T-helper 1 cell treated with Interleukin-12 subunit alpha and Interleukin-12 subunit beta and Interleukin-4 antibody, amounts not matched to agents 30 μg/mL and 1 μg/mL, for 36 hours (primary cell): ENCODE results near the gene CADM4.
"Not testable (repeated sequence)": the region's sequence is repeated elsewhere in the genome, so short reads cannot be mapped to it uniquely, and the experiment has no call there.

Experiments used
- H3K27ac Mint-ChIP-seq: one replicate; pipeline ENCODE4 v1.8.0; 2021; ENCODE audit warnings: mild to moderate bottlenecking, mixed read lengths
- H3K27me3 Mint-ChIP-seq: one replicate; pipeline ENCODE4 v1.8.0; 2021; ENCODE audit warnings: low read depth, mixed read lengths
- H3K36me3 Mint-ChIP-seq: one replicate; pipeline ENCODE4 v1.8.0; 2021; ENCODE audit warnings: low read depth, mixed read lengths
- H3K4me1 Mint-ChIP-seq: one replicate; pipeline ENCODE4 v1.8.0; 2021; ENCODE audit warnings: low read depth, mixed read lengths
- H3K4me3 Mint-ChIP-seq: one replicate; pipeline ENCODE4 v1.8.0; 2021; ENCODE audit warnings: mild to moderate bottlenecking, moderate library complexity, mixed read lengths
- H3K9me3 Mint-ChIP-seq: one replicate; pipeline ENCODE4 v1.8.0; 2021; ENCODE audit warnings: mixed read lengths

Gene CADM4

DNA sequence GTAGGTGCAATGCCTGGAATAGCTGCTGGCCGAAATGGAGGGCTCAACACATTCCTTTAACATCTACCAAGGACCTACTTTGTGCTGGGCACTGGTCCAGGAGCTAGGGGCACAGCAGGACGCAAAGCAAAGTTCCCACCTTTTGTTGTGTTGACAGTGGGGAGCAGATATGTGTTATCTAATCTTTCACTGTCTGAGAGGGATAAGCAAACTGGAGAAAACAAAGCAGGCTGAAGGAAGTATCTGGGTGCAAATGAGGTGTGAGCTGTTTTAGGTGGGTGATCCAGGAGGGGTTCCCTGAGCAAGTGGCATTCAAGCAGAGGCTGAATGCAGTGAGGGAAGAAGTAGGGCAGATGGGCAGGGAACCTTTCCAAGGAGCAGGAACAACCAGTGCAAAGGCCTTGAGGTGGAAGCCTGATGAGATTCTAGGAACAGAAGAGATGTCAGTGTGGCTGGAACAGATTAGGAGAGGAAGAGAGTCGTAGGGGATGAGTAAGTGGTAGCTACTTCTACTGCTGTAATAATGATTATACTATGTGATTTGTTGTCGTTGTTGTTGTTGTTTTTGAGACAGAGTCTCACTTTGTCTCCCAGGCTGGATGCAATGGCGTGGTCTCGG, 32.5 kb upstream of the CADM4 start:
- Mint-ChIP-seq H3K4me3 (no peak overlapping the region), H3K27ac (no peak overlapping the region), H3K4me1 (peaks cover 35% of the 10 kb centered on the region), H3K36me3 (peaks cover 11% of the 10 kb centered on the region), H3K9me3 (no peaks in the 10 kb centered on the region), H3K27me3 (peaks cover 6% of the 10 kb centered on the region)

DNA sequence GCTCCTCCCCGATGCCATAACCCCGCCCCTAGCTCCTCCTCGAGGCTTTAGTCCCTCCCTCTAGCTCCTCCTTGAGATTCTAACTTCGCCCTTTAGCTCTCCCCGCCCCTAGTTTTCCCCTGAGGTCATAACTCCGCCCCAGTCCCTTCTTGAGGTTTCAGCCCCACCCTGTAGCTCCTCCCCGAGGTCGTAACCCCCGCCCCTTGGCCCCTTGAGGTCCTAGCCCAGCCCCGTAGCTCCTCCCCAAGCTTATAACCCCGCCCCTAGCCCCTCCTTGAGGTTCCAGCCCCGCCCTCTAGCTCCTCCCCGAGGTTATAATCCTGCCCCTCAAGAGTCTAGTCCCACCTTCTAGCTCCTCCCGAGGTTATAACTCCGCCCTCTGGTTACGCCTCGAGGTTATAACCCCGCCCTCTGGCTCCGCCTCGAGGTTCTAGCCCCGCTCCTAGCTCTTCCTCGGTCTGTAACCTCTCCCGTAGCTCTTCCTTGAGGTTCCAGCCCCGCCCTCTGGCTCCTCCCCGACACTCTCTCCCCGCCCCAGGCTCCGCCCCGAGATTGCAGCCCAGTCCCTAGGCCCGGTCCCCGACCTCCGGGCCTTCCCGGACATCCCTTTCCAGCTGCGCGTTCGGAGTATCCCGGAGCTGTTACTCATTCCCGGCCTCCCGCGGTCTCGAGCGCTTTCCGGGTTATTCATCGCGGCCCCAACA, 28.9 kb upstream of the CADM4 start:
- Mint-ChIP-seq H3K4me3 (peak overlapping the region; percentile 91), H3K36me3 (peaks cover 30% of the 10 kb centered on the region), H3K27ac (peak overlapping the region; percentile 86), H3K27me3 (peaks cover 6% of the 10 kb centered on the region), H3K4me1 (peaks cover 40% of the 10 kb centered on the region), H3K9me3 (no peaks in the 10 kb centered on the region)

- Mint-ChIP-seq H3K4me1 (peaks cover 40% of the 10 kb centered on the region), H3K9me3 (no peaks in the 10 kb centered on the region), H3K36me3 (peaks cover 30% of the 10 kb centered on the region), H3K27me3 (peaks cover 6% of the 10 kb centered on the region), H3K27ac (peak overlapping the region; percentile 86), H3K4me3 (peak overlapping the region; percentile 91)
Measured at GRCh38 chr19:43667876-43668405, 28.3 kb upstream of the CADM4 start.

DNA sequence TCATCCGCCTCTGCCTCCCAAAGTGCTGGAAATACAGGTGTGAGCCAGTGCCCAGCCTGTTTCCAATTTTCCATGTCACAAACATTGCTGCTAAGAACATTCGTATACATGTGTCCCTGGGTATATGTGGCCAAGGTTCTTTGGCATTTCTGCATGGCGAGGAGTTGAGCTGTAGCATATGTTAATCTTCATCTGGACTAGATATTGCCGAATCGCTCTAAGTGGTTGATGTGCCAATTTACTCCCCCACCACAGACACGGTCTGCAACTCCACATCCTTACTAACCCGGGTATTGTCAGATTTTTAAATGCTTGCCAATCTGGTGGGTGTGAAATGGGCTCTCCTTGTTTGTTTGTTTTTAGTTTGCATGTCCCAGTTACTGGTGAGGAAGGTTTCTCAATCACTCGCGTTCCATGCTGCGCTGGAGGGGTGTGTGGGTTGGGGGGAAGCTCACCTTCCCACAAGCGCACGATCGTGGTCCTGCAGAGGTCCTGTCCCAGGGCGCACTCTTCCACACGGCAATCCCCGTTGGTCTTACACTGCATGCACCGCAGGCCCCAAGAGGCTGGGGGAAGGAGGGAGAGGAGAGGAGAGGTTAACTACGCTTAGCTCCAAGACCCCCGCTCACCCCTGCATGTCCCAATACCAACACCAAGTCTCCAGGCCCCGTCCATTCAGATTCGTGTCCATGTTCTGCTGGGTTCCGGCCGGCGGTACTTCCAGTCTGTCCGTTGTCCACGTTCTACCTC, 27.7 kb upstream of the CADM4 start:
- H3K4me3 Mint-ChIP-seq: peak overlapping the region; percentile 91
- H3K4me1 Mint-ChIP-seq: peaks cover 40% of the 10 kb centered on the region

DNA sequence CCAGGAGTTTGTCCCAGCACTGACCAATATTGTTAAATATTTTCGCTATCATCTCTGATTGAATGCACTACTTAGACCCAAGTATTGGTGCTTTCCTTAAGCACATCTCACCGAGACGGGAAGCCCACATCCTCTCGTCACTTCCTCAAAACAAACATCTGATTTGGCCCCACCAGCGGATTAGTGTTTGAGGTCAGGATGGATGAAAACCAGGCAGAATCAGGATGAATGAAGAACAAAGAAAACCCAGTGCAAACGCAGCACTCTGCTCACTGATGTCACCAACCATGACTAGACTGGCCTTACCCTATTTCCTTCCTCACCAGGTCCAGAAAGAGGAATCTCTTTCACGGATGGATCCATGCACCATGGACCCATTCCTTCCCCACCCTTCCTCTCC, 24.4 kb upstream of the CADM4 start:
- Mint-ChIP-seq H3K36me3 (peaks cover 53% of the 10 kb centered on the region), H3K27ac (peak overlapping the region; percentile 71), H3K27me3 (no peaks in the 10 kb centered on the region), H3K4me1 (peaks cover 30% of the 10 kb centered on the region), H3K4me3 (peak overlapping the region; percentile 53), H3K9me3 (no peaks in the 10 kb centered on the region)

More for the DNA sequence above, 27.7 kb upstream of the CADM4 start:
- H3K27ac Mint-ChIP-seq: no peak overlapping the region
- H3K36me3 Mint-ChIP-seq: peaks cover 36% of the 10 kb centered on the region
- no peaks in the 10 kb centered on the region for H3K9me3 Mint-ChIP-seq
- peaks cover 5% of the 10 kb centered on the region for H3K27me3 Mint-ChIP-seq

- Mint-ChIP-seq H3K9me3 (no peaks in the 10 kb centered on the region), H3K27ac (no peak overlapping the region), H3K27me3 (no peaks in the 10 kb centered on the region), H3K4me1 (peaks cover 19% of the 10 kb centered on the region), H3K36me3 (peaks cover 56% of the 10 kb centered on the region), H3K4me3 (no peak overlapping the region)
Measured at GRCh38 chr19:43662487-43662886, 22.8 kb upstream of the CADM4 start.

DNA sequence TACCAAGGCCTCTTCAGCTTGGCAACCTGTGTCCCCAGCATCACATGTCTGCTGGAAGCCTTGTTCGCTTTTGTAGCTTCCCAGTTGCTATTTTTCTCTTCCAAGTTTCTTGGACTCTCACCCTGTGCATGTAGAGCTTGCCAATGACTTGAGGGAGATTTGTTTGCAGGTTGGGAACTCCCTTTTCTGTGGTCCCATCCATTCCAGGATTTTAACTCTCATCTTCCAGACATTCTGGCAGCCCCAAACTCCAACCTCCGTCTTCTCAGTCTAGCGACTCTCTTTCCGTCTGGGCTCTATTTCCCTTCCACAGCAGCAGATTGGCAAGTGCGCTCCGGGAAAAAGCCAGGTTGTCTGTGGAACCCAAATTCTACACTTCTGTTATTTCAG, 21.3 kb upstream of the CADM4 start:
- Mint-ChIP-seq H3K36me3 (peaks cover 56% of the 10 kb centered on the region), H3K27ac (no peak overlapping the region), H3K27me3 (no peaks in the 10 kb centered on the region), H3K4me1 (peaks cover 16% of the 10 kb centered on the region), H3K4me3 (no peak overlapping the region), H3K9me3 (no peaks in the 10 kb centered on the region)

- Mint-ChIP-seq H3K27ac (no peak overlapping the region), H3K4me1 (peaks cover 16% of the 10 kb centered on the region), H3K4me3 (no peak overlapping the region), H3K9me3 (no peaks in the 10 kb centered on the region), H3K27me3 (no peaks in the 10 kb centered on the region), H3K36me3 (peaks cover 61% of the 10 kb centered on the region)
Measured at GRCh38 chr19:43660301-43660970, 20.8 kb upstream of the CADM4 start.

DNA sequence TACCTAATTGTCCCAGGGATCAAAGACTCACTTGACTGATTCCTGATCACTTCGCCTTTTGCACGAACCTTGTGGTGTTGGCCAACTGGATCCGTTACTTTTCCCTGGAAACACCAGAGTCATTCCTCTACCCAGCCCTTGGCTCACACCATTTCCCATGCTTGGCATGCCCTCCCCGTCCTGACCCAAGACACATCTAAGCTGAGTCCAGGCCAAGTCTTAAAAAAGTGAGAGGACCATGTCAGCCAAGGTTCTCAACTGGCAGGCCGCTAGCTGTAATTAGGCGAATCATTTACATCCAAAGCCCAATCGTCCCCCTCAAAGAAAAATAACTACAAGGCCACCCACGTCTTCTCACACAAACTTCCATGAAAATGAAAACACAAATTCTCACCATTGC, 18.8 kb upstream of the CADM4 start:
- Mint-ChIP-seq H3K27ac (no peak overlapping the region), H3K36me3 (peaks cover 55% of the 10 kb centered on the region)

DNA sequence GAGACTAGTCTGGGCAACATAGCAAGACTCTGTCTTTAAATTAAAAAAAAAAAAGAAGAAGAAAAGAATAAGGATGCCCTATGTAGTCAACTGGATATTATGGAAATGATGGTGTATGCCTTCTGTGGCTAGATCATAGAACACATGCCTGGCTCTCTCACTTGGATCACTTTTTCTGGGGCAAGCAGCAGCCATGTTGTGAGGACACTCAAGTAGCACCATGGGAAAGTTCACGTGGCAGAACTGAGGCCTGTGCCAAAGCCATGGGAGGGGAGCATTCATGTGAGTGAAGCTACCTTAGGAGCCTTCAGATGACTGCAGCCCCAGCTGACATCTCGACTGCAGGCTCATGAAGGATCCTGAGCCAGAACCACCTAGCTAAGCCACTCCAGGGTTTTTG, 18.4 kb upstream of the CADM4 start:
- H3K27ac Mint-ChIP-seq: no peak overlapping the region
- no peak overlapping the region for H3K4me3 Mint-ChIP-seq
- H3K4me1 Mint-ChIP-seq: peaks cover 3% of the 10 kb centered on the region
- H3K36me3 Mint-ChIP-seq: peaks cover 59% of the 10 kb centered on the region
- H3K27me3 Mint-ChIP-seq: no peaks in the 10 kb centered on the region
- H3K9me3 Mint-ChIP-seq: no peaks in the 10 kb centered on the region

More for the DNA sequence above, 18.8 kb upstream of the CADM4 start:
- Mint-ChIP-seq H3K4me1 (peaks cover 3% of the 10 kb centered on the region), H3K9me3 (no peaks in the 10 kb centered on the region), H3K4me3 (no peak overlapping the region), H3K27me3 (no peaks in the 10 kb centered on the region)

- no peak overlapping the region for H3K4me3 Mint-ChIP-seq
- H3K36me3 Mint-ChIP-seq: peaks cover 57% of the 10 kb centered on the region
- peaks cover 3% of the 10 kb centered on the region for H3K4me1 Mint-ChIP-seq
- H3K27ac Mint-ChIP-seq: no peak overlapping the region
- no peaks in the 10 kb centered on the region for H3K27me3 Mint-ChIP-seq
- no peaks in the 10 kb centered on the region for H3K9me3 Mint-ChIP-seq
Measured at GRCh38 chr19:43656436-43656835, 16.8 kb upstream of the CADM4 start.

DNA sequence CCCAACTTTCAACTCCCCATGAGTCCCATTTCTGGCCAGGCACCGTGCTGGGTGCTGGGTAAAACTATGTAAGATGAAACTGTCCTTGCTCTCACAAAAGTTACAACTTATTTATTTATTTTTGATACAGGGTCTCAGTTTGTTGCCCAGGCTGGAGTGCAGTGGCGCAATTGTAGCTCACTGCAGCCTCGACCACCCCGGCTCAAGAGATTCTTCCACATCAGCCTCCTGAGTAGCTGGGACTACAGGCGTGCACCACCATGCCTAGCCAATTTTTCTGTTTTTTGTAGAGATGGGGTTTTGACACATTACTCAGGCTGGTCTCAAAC, 12.9 kb upstream of the CADM4 start:
- H3K4me1 Mint-ChIP-seq: peaks cover 3% of the 10 kb centered on the region
- H3K9me3 Mint-ChIP-seq: no peaks in the 10 kb centered on the region
- no peak overlapping the region for H3K4me3 Mint-ChIP-seq
- no peak overlapping the region for H3K27ac Mint-ChIP-seq
- H3K27me3 Mint-ChIP-seq: no peaks in the 10 kb centered on the region
- peaks cover 43% of the 10 kb centered on the region for H3K36me3 Mint-ChIP-seq

DNA sequence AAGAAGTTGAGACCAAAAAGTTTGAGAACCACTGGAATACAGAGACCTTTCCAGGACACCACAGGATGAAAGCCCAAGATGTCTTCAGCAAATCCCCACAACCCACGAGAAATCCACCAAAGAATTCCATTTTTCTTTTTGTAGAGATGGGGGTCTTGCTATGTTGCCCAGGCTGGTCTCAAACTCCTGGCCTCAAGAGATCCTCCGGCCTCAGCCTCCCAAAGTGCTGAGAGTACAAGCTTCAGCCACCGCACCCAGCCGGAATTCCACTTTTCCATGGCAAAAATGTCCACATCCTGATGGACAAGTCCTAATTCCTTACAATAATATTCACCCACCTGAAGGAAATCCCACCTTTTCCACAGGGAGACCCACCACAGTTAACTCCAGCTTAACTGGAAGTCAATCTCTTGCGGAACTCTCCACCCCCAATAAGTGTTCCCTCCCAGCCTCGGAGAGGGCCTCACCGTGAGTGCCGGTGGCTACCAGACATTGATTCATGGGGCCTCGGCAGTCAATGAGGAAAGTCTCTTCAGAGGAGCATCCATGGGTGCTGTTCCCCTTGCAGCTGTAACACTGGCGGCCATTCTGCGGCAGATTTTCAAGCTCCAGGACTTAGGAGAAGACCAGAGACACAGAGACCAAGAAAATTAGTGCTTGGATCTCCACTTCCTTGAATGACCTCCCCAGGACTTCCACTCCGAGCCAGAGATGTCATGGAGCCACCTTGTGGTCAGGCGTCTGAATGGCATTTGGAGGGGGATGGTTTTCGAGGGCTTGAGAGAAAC, 12.3 kb upstream of the CADM4 start:
- peaks cover 38% of the 10 kb centered on the region for H3K36me3 Mint-ChIP-seq
- no peak overlapping the region for H3K27ac Mint-ChIP-seq
- H3K4me3 Mint-ChIP-seq: no peak overlapping the region
- H3K4me1 Mint-ChIP-seq: peaks cover 3% of the 10 kb centered on the region
- no peaks in the 10 kb centered on the region for H3K9me3 Mint-ChIP-seq
- no peaks in the 10 kb centered on the region for H3K27me3 Mint-ChIP-seq

DNA sequence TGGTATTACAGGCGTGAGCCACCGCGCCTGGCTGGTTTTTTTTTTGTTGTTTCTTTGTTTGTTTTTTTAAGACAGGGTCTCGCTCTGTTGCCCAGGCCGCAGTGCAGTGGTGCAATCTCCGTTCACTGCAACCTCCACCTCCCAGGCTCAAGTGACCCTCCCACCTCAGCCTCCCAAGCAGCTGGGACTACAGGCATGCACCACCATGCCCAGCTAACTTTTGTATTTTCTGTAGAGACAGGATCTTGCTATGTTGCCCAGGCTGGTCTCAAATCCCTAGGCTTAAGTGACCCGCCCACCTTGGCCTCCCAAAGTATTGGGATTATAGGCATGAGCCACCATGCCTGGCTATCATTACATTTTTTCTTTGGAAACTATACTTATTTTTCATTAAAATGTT, 10.6 kb upstream of the CADM4 start:
- H3K9me3 Mint-ChIP-seq, H3K4me3 Mint-ChIP-seq, H3K27ac Mint-ChIP-seq, H3K27me3 Mint-ChIP-seq, H3K4me1 Mint-ChIP-seq: not testable (repeated sequence)
- peaks cover 34% of the 10 kb centered on the region for H3K36me3 Mint-ChIP-seq
